Osteoblast (primary cell): ENCODE data around the gene ANTXRL. TPM values are rescaled to one million over a fixed set of nuclear protein-coding genes. Genes with fewer than 3 reads are reported as not detected.
"Not testable (repeated sequence)": the region's sequence is repeated elsewhere in the genome, so short reads cannot be mapped to it uniquely, and the experiment has no call there.

Experiments used
- DNase-seq: peaks from one replicate; pipeline ENCODE4 v3.0.0; 2011; ENCODE audit warnings: low spot score, mixed read lengths; ENCODE audit not compliant: insufficient read length; ENCODE audit errors: missing footprints
- H2AFZ ChIP-seq: 2 replicates; pipeline ENCODE4 v1.6.0; 2011; ENCODE audit warnings: mild to moderate bottlenecking, low read length
- H3K27ac ChIP-seq: 2 replicates; pipeline ENCODE4 v1.5.1; 2011; ENCODE audit warnings: mild to moderate bottlenecking, low read depth, low read length, moderate library complexity
- H3K27me3 ChIP-seq: 2 replicates; pipeline ENCODE4 v1.6.0; 2012; ENCODE audit warnings: mild to moderate bottlenecking, control low read depth, inconsistent platforms, low read length, moderate library complexity; ENCODE audit not compliant: insufficient read depth
- H3K36me3 ChIP-seq: 2 replicates; pipeline ENCODE4 v1.5.1; 2011; ENCODE audit warnings: mild to moderate bottlenecking, low read length, control low read depth, moderate library complexity; ENCODE audit not compliant: insufficient read depth
- H3K4me1 ChIP-seq: 2 replicates; pipeline ENCODE4 v1.5.1; 2011; ENCODE audit warnings: mild to moderate bottlenecking, low read length, control low read depth, moderate library complexity; ENCODE audit not compliant: insufficient read depth
- H3K4me2 ChIP-seq: 2 replicates; pipeline ENCODE4 v1.6.0; 2011; ENCODE audit warnings: mild to moderate bottlenecking, low read length; ENCODE audit not compliant: insufficient read depth
- H3K4me3 ChIP-seq: fragments of 200-600 bp; sonication (generic); 3 replicates; pipeline ENCODE4 v1.5.1; 2012; ENCODE audit warnings: mild to moderate bottlenecking, low read length, inconsistent platforms; ENCODE audit not compliant: insufficient read depth
- H3K79me2 ChIP-seq: 2 replicates; pipeline ENCODE4 v1.6.0; 2012; ENCODE audit warnings: mild to moderate bottlenecking, low read length, control low read depth, inconsistent platforms; ENCODE audit not compliant: insufficient read depth
- H3K9me3 ChIP-seq: 2 replicates; pipeline ENCODE4 v1.5.1; 2011; ENCODE audit warnings: low read depth, low read length, control low read depth
- H4K20me1 ChIP-seq: 2 replicates; pipeline ENCODE4 v1.6.0; 2012; ENCODE audit warnings: mild to moderate bottlenecking, low read length, control low read depth; ENCODE audit not compliant: insufficient read depth
- total RNA-seq: library from RNA; depleted of rRNA; stranded (reverse); fragments of >200 nt; gene quantifications from 2 replicates; pipeline ENCODE4 v1.2.3, GENCODE V29; 2012

ANTXRL gene
- total RNA-seq, 1 donor, result not detected

DNA sequence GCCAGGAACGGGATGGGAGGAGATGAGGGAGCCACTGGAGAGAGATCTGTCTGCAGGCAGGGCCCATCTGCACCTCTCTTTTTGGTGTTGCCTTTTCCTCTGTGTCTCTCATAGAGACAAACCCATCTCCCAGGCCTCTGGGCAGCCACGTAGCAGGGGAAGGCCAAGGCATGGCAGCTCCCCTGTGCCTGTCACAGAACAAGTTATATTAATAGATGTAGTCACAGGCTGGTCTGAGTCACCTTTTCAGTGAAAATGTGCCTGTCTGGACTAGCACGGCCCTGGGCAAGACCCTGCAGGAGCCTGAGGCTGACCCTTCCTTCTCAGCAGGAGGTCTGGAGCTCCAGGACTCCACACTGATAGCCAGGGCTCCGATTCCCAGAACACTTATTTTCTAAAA is 90.9 kb downstream of the ANTXRL start:
- not testable (repeated sequence) for H2AFZ ChIP-seq, H4K20me1 ChIP-seq, H3K4me1 ChIP-seq, H3K27me3 ChIP-seq, H3K36me3 ChIP-seq, H3K4me2 ChIP-seq, H3K79me2 ChIP-seq, DNase-seq, H3K4me3 ChIP-seq, H3K9me3 ChIP-seq, H3K27ac ChIP-seq

GRCh38 chr10:46378108-46378507 is 91.3 kb downstream of the ANTXRL start:
- H3K4me3 ChIP-seq, DNase-seq, H3K36me3 ChIP-seq, H3K79me2 ChIP-seq, H3K4me2 ChIP-seq, H2AFZ ChIP-seq, H3K4me1 ChIP-seq, H3K9me3 ChIP-seq, H3K27me3 ChIP-seq, H3K27ac ChIP-seq, H4K20me1 ChIP-seq: not testable (repeated sequence)

DNA sequence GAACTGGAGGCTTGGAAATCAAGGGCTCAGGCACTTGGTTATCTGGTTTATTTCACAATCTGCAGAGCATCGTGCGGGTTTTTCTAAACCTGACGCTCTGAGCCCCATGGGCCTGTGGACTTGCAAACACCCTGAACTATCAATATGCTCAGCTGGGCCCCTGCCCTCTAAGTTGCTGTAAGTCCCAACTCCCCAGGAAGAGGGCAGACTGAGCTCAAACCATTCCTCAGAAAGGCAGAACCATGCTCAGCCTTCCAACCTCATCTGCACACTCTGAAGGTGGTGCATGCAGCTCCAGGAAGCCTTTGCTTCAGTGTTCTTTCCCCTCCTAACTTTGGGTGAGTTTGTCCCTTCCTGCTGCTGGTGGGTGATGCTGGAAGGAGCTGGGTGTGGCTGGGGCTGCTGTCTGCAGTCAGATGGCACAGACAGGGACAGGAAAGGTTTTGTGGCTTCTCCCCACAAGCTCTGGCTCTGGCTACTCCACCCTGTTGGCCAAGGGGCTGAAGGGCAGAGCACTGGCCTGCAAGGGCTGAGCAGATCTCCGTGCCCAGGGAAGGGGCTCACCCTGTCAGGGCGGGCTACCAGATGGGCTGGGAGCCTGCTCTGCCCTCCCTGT is 92.5 kb downstream of the ANTXRL start:
- H3K4me1 ChIP-seq, H3K36me3 ChIP-seq, H4K20me1 ChIP-seq, DNase-seq, H3K79me2 ChIP-seq, H3K9me3 ChIP-seq, H2AFZ ChIP-seq, H3K27ac ChIP-seq, H3K27me3 ChIP-seq, H3K4me2 ChIP-seq, H3K4me3 ChIP-seq: not testable (repeated sequence)

Other genes with a start within 250 kb of the ANTXRL start
- gene MSMB, start 240.7 kb upstream of the ANTXRL start, total RNA-seq, result not detected in 2 replicates
- 0.29 and 0.36 TPM in 2 replicates for gene ANXA8L1, start 88.8 kb downstream of the ANTXRL start, total RNA-seq
- gene NPY4R, start 179.0 kb downstream of the ANTXRL start, total RNA-seq, result under 0.01 and 0.36 TPM in 2 replicates